Activated CD4-positive, alpha-beta T cell treated with anti-CD3 and anti-CD28 coated beads, Interleukin-2, amount 10 ng/mL, durations not matched to agents 7 days and 5 days (primary cell): ENCODE measurements around the gene HSPBAP1. TPM values are rescaled to one million over a fixed set of nuclear protein-coding genes. Genes with fewer than 3 reads are reported as not detected.

ENCODE experiments used
- CTCF ChIA-PET: fragments of 350-600 bp; sonication (Branson Sonifier 250); formaldehyde crosslinking; loops from one replicate; lab custom pipeline; 2021; ENCODE audit warnings: antibody characterized with exemption; lab: Charles Lee
- POLR2A ChIA-PET: fragments of 350-600 bp; sonication (Branson Sonifier 250); formaldehyde crosslinking; loops from one replicate; lab custom pipeline; 2021; ENCODE audit warnings: antibody characterized with exemption; lab: Charles Lee
- DNase-seq: peaks from one replicate; pipeline ENCODE4 v3.0.0-alpha.2; 2020
- H3K27ac Mint-ChIP-seq: one replicate; pipeline ENCODE4 v1.8.0; 2021; ENCODE audit warnings: mild to moderate bottlenecking, moderate library complexity, mixed read lengths
- H3K27me3 Mint-ChIP-seq: one replicate; pipeline ENCODE4 v1.8.0; 2021; ENCODE audit warnings: mixed read lengths
- H3K36me3 Mint-ChIP-seq: one replicate; pipeline ENCODE4 v1.8.0; 2021; ENCODE audit warnings: low read depth, mixed read lengths
- H3K4me1 Mint-ChIP-seq: one replicate; pipeline ENCODE4 v1.8.0; 2021; ENCODE audit warnings: mixed read lengths
- H3K4me3 Mint-ChIP-seq: one replicate; pipeline ENCODE4 v1.8.0; 2021; ENCODE audit warnings: mild to moderate bottlenecking, moderate library complexity, mixed read lengths
- H3K9me3 Mint-ChIP-seq: one replicate; pipeline ENCODE4 v1.8.0; 2021; ENCODE audit warnings: mixed read lengths
- total RNA-seq, 2 experiments: library from RNA; stranded (reverse); gene quantifications; one replicate each; pipeline ENCODE4 v1.2.3, GENCODE V29; 2021

HSPBAP1 gene
- total RNA-seq, 2 experiments from 2014 or later: 7.5 to 8.3 TPM

DNA sequence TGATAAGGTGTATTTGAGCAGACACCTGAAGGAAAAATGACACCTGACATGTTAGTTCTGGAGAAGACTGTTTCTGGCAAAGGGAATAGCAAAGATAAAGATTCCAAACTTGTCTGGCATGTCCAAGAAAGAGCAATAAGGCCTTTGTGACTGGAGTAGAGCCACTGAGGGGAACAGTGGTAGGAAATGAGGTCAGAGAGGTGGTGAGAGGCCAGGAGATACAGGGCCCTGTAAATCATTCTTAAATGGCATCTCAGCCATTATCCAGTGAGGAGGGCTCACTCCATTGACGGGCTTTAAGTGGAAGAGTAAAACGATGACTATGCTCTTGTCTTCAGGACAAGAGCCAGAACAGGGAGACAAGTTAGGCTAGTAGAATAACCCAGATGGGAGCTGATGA lies 5.7 kb upstream of the HSPBAP1 start:
- Mint-ChIP-seq H3K27me3 (no peaks in the 10 kb centered on the region), H3K36me3 (peaks cover 18% of the 10 kb centered on the region), H3K4me1 (peaks cover 23% of the 10 kb centered on the region), H3K9me3 (peaks cover 2% of the 10 kb centered on the region), H3K4me3 (no peak overlapping the region), H3K27ac (no peak overlapping the region)
- ChIA-PET CTCF (no interaction called here), POLR2A (interaction anchor here (0.6 kb wide), 1 partner anchor 99 kb away, joined by 4 read pairs; no protein-coding TSS in a partner anchor)
- no peak for DNase-seq

DNA sequence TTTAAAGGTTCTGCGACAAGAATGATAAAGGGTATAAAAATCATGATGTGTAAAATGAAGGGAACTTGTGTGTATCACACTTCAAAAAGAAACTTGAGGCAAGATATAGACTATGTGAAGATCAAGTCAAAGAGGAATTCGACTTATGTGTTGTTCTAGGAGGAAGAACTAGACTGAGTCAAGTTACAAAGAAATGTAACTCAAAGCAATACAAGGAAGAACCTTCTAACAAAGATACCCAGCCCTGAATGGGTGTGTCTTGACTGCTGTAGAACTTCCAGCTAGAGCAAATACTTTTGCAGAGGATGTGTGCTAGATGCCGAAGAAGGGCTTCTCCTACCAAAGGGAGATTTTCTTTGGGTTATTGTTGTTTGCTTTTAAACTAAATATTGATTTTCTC lies 3.7 kb upstream of the HSPBAP1 start:
- Mint-ChIP-seq H3K36me3 (peaks cover 11% of the 10 kb centered on the region), H3K4me1 (peaks cover 34% of the 10 kb centered on the region), H3K4me3 (no peak overlapping the region), H3K27me3 (no peaks in the 10 kb centered on the region), H3K9me3 (no peaks in the 10 kb centered on the region), H3K27ac (no peak overlapping the region)
- POLR2A ChIA-PET: no interaction called here
- CTCF ChIA-PET: interaction anchor here (1.4 kb wide), 1 partner anchor 11 kb away, joined by 3 read pairs; no protein-coding TSS in a partner anchor
- DNase-seq: no peak

DNA sequence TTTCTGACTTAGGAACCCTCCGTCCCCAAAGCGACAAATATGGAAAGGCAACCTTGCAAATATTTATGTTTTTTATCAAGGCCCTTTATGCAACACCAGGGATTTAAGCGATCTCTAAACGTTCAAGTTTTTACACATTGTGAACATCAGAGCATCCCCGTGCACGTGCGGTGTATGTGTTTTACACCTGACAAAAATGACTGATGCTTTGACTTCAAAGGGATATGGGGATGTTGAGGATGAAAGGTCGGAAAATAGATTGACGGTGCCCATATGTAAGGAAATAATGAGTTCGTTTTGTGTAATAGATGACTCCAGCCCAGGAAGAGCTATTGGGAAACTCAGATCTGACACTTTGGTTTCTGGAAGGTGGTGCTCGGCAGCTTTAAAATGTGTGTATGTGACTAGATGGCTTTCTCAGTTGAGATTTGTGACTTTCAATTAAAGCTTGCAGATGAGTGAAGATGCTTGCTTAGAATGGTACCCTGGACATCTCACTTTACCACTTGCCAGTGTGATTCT lies 2.1 kb upstream of the HSPBAP1 start:
- ChIA-PET CTCF (no interaction called here), POLR2A (no interaction called here)
- no peaks in the 10 kb centered on the region for H3K27me3 Mint-ChIP-seq
- H3K36me3 Mint-ChIP-seq: peaks cover 11% of the 10 kb centered on the region
- peak overlapping the region; percentile 56 for H3K4me3 Mint-ChIP-seq
- DNase-seq: no peak
- peaks cover 34% of the 10 kb centered on the region for H3K4me1 Mint-ChIP-seq
- no peaks in the 10 kb centered on the region for H3K9me3 Mint-ChIP-seq
- H3K27ac Mint-ChIP-seq: no peak overlapping the region

DNA sequence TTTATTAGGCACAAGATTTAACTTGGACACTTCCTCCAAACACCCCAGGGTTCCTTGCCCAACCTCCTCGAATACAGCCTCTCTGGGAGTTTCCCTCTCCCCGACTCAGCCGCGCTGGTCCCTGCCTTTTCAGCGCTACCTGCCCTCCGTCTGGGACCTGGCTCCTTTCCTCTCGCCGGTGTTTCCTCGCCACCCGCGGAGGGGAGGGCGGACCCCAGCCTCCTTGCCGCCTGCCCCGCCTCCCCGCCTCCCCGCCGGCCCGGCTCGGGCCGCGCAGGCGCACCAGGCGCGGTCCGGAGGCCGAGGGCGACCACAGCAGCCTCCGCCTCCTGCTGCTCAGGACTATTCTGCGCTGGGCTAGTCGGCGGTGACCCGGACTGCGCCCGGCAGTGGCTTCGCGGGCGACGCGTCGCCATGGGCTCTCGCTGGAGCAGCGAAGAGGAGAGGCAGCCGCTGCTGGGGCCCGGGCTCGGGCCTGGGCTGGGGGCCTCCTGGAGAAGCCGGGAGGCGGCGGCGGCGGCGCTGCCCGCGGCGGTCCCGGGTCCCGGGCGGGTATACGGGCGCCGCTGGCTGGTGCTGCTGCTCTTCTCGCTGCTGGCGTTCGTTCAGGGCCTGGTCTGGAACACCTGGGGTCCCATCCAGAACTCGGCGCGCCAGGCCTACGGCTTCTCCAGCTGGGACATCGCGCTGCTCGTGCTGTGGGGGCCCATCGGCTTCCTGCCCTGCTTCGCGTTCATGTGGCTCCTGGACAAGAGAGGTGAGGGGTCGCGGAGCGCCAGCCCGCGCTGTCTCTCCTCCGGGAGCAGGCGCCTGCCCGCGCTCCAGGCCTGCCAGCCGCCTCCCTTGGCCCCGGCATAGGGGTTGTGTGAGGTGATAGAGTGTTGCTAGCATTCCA lies 1.4 kb upstream of the HSPBAP1 start, which contains the start of gene SLC49A4:
Gene SLC49A4, plus strand, starts transcription at position 291 of the 895 bp plus-strand sequence. Its CDS starts 124 bp downstream, at position 415.
- CTCF ChIA-PET: no interaction called here
- POLR2A ChIA-PET: no interaction called here
- peak within 1 kb of the TSS; percentile 56 for H3K4me3 Mint-ChIP-seq

DNA sequence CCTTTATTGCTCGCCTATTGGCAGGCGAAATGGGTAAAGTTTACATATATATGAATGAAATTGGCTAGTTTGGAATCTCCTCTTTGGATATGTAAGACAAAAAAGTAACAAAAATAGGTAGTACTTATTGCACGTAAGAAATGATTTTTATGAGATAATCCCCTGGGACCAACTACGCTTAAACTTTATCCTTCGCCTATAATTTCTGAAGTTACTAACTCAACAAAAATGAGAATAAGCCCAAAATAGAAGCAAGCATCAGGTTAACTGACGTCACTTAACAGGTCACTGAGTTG lies 800 bp upstream of the HSPBAP1 start:
- Mint-ChIP-seq H3K9me3 (no peaks in the 10 kb centered on the region), H3K27ac (peak overlapping the region; percentile 89), H3K4me3 (no peak overlapping the region), H3K27me3 (no peaks in the 10 kb centered on the region), H3K36me3 (peaks cover 11% of the 10 kb centered on the region), H3K4me1 (peaks cover 34% of the 10 kb centered on the region)
- DNase-seq: no peak
- ChIA-PET CTCF (no interaction called here), POLR2A (no interaction called here)

More for the DNA sequence above, 1.4 kb upstream of the HSPBAP1 start, which contains the start of gene SLC49A4:
- no peaks in the 10 kb centered on the region for H3K27me3 Mint-ChIP-seq
- H3K36me3 Mint-ChIP-seq: peaks cover 11% of the 10 kb centered on the region
- peak; percentile 63 for DNase-seq
- peaks cover 34% of the 10 kb centered on the region for H3K4me1 Mint-ChIP-seq
- peak within 1 kb of the TSS; percentile 89 for H3K27ac Mint-ChIP-seq
- H3K9me3 Mint-ChIP-seq: no peaks in the 10 kb centered on the region

DNA sequence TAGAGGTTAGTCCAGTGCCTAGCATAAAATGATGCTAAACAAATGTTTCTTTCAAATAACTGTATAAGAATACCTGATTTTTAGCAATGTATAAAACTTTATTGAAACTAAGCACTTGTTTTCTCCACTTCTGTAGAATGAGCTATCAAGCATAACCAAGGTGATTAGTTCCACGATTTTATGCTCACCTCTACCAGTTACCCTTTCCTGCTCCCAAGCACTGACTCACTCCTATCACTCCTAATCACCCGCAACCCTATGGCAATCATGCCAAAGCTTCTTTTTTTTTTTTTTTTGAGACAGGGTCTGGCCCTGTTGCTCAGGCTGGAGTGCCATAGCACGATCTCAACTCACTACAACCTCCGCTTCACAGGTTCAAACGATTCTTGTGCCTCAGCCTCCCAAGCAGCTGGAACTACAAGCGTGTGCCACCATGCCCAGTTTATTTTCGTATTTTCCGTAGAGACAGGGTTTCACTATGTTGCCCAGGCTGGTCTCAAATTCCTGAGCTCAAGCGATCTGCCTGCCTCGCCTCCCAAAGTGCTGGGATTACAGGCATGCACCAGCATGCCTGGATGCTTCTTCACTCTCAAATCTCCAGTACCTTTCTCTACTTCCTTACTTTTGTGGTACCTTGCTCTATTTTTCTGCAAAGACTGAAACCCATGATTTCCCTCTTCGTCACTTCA lies 3.9 kb downstream of the HSPBAP1 start:
- POLR2A ChIA-PET: interaction anchor here (0.6 kb wide), 1 partner anchor 56 kb away, joined by 3 read pairs; no protein-coding TSS in a partner anchor
- peaks cover 24% of the 10 kb centered on the region for H3K4me1 Mint-ChIP-seq
- no peak overlapping the region for H3K27ac Mint-ChIP-seq
- no peaks in the 10 kb centered on the region for H3K9me3 Mint-ChIP-seq
- no peaks in the 10 kb centered on the region for H3K36me3 Mint-ChIP-seq
- H3K4me3 Mint-ChIP-seq: no peak overlapping the region
- CTCF ChIA-PET: interaction anchor here (0.6 to 1.5 kb wide), 3 partner anchors 19 to 22 kb away, joined by 3 read pairs; no protein-coding TSS in a partner anchor
- H3K27me3 Mint-ChIP-seq: no peaks in the 10 kb centered on the region
- DNase-seq: no peak

DNA sequence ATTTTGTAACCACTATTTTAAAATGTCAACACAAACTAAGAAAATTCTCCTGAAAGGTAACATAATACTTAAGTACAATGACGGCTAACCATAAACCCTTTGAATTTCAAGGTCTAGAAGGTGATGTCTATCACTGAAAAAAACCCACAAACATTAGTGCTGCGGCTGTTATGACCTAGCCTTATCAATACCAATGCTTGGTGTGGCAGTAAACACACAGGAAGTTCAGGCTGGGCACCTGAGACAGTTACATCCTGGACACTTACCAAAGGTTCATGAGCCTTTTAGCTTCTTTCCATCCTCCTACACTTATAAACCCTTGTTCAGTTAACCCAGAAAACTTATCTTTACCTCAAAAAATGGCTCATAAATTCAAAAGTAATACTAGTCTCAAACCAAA lies 5.8 kb downstream of the HSPBAP1 start:
- ChIA-PET POLR2A (no interaction called here), CTCF (no interaction called here)
- no peaks in the 10 kb centered on the region for H3K9me3 Mint-ChIP-seq
- H3K4me3 Mint-ChIP-seq: no peak overlapping the region
- no peak overlapping the region for H3K27ac Mint-ChIP-seq
- H3K36me3 Mint-ChIP-seq: no peaks in the 10 kb centered on the region
- peaks cover 12% of the 10 kb centered on the region for H3K4me1 Mint-ChIP-seq
- H3K27me3 Mint-ChIP-seq: no peaks in the 10 kb centered on the region
- no peak for DNase-seq

DNA sequence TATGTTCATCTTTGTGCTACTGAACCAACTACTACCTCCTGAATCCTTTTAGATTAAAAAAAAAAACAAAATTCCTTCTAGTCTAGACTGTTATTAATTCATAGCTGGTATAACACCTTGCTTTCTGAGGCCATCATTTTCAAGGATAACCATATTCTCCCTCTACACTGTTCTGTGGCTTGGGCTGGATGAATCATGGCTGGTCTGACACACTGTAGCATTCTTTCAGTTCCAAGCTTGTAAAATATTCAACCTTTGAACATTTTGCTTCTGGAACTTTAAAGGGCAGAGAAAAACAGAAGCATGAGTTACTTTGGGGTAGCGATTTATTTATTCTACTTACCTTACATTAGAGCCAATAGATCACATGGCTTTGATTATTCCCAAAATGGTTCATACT lies 7.6 kb downstream of the HSPBAP1 start:
- Mint-ChIP-seq H3K4me1 (peaks cover 10% of the 10 kb centered on the region), H3K4me3 (no peak overlapping the region), H3K27ac (no peak overlapping the region), H3K9me3 (peaks cover 2% of the 10 kb centered on the region), H3K36me3 (peaks cover 3% of the 10 kb centered on the region), H3K27me3 (no peaks in the 10 kb centered on the region)
- CTCF ChIA-PET: no interaction called here
- no peak for DNase-seq
- POLR2A ChIA-PET: no interaction called here

DNA sequence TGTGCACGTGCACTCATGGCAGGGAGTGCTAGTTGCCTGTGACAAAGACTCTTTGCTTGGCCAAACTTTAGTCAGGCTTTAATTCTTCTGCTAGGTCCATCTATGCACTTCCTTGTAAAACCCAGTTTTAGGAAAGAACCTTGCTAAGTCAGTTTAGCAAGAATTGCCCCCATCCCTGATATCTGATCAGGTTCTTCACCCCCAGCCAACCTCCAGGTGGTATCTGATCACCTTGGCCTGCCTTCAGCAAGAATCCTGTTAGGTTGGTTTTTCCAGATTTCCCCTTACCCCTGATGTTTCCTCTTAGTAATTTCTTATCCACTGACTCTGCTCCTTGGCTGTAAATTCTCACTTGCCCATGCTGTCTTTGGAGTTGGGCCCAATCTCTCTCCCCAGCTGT lies 8.4 kb downstream of the HSPBAP1 start:
- no peak overlapping the region for H3K4me3 Mint-ChIP-seq
- H3K36me3 Mint-ChIP-seq: peaks cover 3% of the 10 kb centered on the region
- POLR2A ChIA-PET: no interaction called here
- DNase-seq: no peak
- H3K4me1 Mint-ChIP-seq: peaks cover 10% of the 10 kb centered on the region
- CTCF ChIA-PET: interaction anchor here (0.9 kb wide), 2 partner anchors 8 to 21 kb away, joined by 3 read pairs; partner anchors contain the start of gene HSPBAP1
- peaks cover 2% of the 10 kb centered on the region for H3K9me3 Mint-ChIP-seq
- H3K27ac Mint-ChIP-seq: no peak overlapping the region
- no peaks in the 10 kb centered on the region for H3K27me3 Mint-ChIP-seq

DNA sequence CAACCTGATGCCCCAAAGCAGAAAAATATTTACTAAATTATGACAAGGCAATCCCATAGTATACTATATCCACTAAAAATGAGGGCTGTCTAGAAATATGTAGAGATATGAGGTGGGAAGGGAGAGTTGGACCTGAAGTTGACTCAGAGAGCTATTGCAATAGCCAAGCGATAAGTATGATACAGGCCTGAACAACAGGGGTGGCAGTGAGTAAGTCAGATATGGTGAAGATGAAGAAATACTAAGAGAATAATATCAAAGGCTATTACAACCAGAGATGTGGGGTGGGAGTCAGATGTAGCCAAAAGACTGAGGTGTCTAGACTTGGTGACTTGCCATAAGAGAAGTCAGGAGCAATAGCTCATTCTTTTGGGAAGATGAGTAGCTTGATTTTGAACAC lies 9.2 kb downstream of the HSPBAP1 start:
- CTCF ChIA-PET: interaction anchor here (0.9 kb wide), 2 partner anchors 9 to 22 kb away, joined by 3 read pairs; partner anchors contain the start of gene HSPBAP1
- Mint-ChIP-seq H3K9me3 (peaks cover 2% of the 10 kb centered on the region), H3K4me3 (no peak overlapping the region)

DNA sequence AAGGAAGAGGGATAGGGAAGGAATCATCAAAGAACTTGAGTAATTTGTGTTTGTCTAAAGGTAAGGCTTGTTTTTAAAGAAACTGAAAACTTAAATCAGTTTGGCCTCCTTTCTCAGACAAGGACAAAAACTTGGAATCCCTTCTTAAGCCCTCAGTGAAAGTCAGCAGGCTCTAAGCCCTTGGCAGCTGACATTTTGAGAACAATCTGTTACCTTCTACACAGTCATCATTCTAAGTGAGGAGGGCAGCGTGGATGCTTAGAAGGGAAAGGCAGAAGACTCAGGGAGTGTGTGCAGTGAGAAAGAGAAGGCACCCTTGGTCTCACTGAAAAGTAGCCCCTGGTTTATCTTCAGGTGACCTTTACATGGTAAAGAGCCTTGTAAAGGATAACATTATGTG lies 10.8 kb downstream of the HSPBAP1 start:
- POLR2A ChIA-PET: no interaction called here
- CTCF ChIA-PET: no interaction called here
- Mint-ChIP-seq H3K4me3 (no peak overlapping the region), H3K4me1 (peaks cover 2% of the 10 kb centered on the region), H3K9me3 (peaks cover 2% of the 10 kb centered on the region), H3K27ac (no peak overlapping the region), H3K27me3 (no peaks in the 10 kb centered on the region), H3K36me3 (peaks cover 3% of the 10 kb centered on the region)
- DNase-seq: no peak

More for the DNA sequence above, 9.2 kb downstream of the HSPBAP1 start:
- no peak overlapping the region for H3K27ac Mint-ChIP-seq
- POLR2A ChIA-PET: interaction anchor here (0.6 kb wide), 1 partner anchor 402 kb away, joined by 4 read pairs; no protein-coding TSS in a partner anchor
- no peak for DNase-seq
- peaks cover 3% of the 10 kb centered on the region for H3K36me3 Mint-ChIP-seq
- no peaks in the 10 kb centered on the region for H3K27me3 Mint-ChIP-seq
- H3K4me1 Mint-ChIP-seq: peaks cover 10% of the 10 kb centered on the region

DNA sequence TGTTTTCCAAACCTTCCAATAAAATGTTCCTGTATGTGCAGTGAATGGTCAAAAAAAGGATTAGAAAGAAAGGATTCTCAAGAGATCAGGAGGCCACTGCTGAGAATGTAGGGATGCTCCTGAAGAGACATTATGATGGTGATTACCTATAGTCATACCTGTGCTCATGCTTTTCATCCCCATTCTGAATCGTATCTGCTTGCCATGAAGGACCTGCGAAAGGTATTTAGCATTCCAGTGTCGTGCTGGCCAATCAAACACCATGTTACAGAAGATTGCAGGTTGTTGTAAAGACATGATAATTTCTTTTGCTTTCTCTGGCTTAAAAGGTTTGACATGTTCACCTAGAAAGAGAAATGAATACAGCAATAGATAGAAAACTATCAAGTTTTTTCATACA lies 16.1 kb downstream of the HSPBAP1 start:
- POLR2A ChIA-PET: no interaction called here
- CTCF ChIA-PET: no interaction called here
- no peak for DNase-seq
- peaks cover 2% of the 10 kb centered on the region for H3K9me3 Mint-ChIP-seq
- no peak overlapping the region for H3K27ac Mint-ChIP-seq
- peaks cover 3% of the 10 kb centered on the region for H3K36me3 Mint-ChIP-seq
- H3K27me3 Mint-ChIP-seq: no peaks in the 10 kb centered on the region
- no peaks in the 10 kb centered on the region for H3K4me1 Mint-ChIP-seq
- no peak overlapping the region for H3K4me3 Mint-ChIP-seq
